ENCODE data around the gene THRB.
"Not testable (repeated sequence)": the region's sequence is repeated elsewhere in the genome, so short reads cannot be mapped to it uniquely, and the experiment has no call there.

Gene THRB

DNA sequence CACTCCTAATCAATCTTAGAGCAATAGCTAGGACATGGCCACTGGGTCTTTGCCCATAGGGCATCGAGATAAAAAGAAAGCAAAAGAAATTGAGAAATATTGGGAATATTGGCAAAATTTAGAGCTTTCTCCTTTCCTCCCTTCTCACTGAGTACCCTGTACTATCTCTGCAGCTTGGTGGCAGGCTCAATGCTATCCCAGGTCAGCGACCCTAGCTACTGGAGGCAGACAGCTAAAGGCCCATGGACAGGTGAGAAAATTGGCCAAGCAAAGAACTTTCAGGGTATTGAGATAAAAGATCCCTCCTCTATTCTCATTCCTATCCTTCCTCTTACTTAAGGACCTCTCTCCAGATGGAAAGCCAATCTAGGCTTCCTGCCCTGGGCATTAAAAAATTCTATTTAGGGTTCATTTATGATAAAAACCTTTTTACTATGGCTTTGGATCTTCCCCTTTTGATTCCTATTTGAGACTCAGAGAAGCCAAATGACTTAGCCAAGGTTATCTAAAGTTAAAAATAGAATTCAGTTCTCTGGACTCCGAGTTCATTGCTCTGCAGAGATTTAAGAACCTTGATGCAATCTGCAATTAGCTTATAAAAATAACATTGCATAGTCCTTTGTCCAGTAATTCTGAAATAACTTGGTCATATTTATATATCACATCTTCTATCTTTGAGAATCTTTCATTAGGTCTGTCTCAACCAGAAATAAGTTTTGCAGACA is 75.4 kb downstream of the THRB start:
- Histone ChIP-seq H3K9me3 (no peaks in the 10 kb centered on the region), H3K4me1 (no peaks in the 10 kb centered on the region), H3K4me3 (ENCODE audit: low read depth, low read length) (no peak overlapping the region), H3K27me3 (no peaks in the 10 kb centered on the region), H3K36me3 (no peaks in the 10 kb centered on the region)
- DNase-seq: no peak
- TF ChIP-seq, protein P1, sequence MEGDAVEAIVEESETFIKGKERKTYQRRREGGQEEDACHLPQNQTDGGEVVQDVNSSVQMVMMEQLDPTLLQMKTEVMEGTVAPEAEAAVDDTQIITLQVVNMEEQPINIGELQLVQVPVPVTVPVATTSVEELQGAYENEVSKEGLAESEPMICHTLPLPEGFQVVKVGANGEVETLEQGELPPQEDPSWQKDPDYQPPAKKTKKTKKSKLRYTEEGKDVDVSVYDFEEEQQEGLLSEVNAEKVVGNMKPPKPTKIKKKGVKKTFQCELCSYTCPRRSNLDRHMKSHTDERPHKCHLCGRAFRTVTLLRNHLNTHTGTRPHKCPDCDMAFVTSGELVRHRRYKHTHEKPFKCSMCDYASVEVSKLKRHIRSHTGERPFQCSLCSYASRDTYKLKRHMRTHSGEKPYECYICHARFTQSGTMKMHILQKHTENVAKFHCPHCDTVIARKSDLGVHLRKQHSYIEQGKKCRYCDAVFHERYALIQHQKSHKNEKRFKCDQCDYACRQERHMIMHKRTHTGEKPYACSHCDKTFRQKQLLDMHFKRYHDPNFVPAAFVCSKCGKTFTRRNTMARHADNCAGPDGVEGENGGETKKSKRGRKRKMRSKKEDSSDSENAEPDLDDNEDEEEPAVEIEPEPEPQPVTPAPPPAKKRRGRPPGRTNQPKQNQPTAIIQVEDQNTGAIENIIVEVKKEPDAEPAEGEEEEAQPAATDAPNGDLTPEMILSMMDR (IDR thresholded peaks at IDR 0.05; ENCODE audit: low read depth, low read length): no peak

DNA sequence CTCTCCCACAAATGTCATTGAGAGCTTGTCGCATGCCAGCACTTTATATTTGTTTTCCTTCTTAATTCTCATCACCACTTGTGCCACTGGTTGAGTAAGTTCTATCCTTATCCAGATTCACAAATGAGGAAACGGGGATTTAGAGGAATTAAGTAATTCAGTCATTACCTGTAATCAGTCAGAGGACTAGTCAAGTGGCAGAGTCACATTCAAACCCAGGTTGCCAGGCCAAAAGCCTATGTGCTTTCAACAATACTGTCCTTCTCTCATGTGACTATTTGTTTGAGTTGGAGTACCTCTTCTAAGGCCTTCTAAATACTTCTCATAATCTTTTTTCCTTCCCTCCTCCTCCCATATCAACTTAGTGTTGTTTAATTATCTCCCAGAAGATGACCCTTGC is 76.9 kb downstream of the THRB start:
- DNase-seq: no peak
- TF ChIP-seq, protein P1 (IDR thresholded peaks at IDR 0.05; ENCODE audit: low read depth, low read length): no peak
- H3K27me3 ChIP-seq: no peaks in the 10 kb centered on the region
- no peaks in the 10 kb centered on the region for H3K4me1 ChIP-seq
- no peak overlapping the region for H3K4me3 ChIP-seq (ENCODE audit: low read depth, low read length)
- H3K9me3 ChIP-seq: no peaks in the 10 kb centered on the region
- H3K36me3 ChIP-seq: no peaks in the 10 kb centered on the region

DNA sequence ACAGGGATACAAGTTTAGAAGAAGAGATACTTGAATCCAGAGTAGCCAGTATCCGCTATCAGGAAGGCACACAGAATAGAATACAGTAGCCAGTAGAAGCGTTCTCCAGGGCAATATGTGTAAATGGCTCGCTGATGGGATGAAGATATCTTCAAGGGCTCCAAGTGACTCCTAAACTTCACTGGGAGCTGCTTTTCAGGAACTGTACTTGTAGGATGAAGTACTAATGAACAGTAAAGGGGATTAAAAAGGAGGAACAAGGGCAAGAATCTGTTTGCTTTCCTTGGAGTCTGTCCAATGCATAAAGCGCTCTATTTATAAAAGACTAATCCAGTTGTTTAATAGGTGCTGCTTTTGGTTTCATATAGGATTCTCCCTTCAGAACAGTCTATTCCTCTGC is 78.4 kb downstream of the THRB start:
- no peak overlapping the region for H3K4me3 ChIP-seq (ENCODE audit: low read depth, low read length)
- no peaks in the 10 kb centered on the region for H3K9me3 ChIP-seq
- no peaks in the 10 kb centered on the region for H3K27me3 ChIP-seq
- no peaks in the 10 kb centered on the region for H3K4me1 ChIP-seq
- no peak for DNase-seq
- no peaks in the 10 kb centered on the region for H3K36me3 ChIP-seq
- TF ChIP-seq, protein P1 (IDR thresholded peaks at IDR 0.05; ENCODE audit: low read depth, low read length): no peak

DNA sequence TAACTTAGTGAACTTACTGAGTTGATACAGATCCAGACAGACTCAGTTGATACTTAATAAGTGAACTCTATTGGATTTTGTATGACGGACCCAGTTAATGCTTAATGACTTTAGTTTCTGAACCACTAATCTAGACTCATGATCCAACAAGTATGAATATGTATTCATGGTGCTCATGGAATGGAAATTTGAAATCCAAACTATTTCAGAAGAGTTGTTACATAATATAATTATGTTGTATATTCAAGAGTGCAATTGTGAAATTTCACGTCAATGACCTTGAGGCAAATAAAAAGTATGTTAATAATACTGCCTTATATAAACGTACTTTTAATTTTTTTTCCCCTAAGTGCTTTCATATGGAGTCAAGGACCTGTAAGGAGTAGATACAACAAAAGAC is 78.8 kb downstream of the THRB start:
- no peak overlapping the region for H3K4me3 ChIP-seq (ENCODE audit: low read depth, low read length)
- DNase-seq: no peak
- no peaks in the 10 kb centered on the region for H3K9me3 ChIP-seq
- H3K27me3 ChIP-seq: no peaks in the 10 kb centered on the region
- no peaks in the 10 kb centered on the region for H3K4me1 ChIP-seq
- TF ChIP-seq, protein P1 (IDR thresholded peaks at IDR 0.05; ENCODE audit: low read depth, low read length): no peak
- no peaks in the 10 kb centered on the region for H3K36me3 ChIP-seq

DNA sequence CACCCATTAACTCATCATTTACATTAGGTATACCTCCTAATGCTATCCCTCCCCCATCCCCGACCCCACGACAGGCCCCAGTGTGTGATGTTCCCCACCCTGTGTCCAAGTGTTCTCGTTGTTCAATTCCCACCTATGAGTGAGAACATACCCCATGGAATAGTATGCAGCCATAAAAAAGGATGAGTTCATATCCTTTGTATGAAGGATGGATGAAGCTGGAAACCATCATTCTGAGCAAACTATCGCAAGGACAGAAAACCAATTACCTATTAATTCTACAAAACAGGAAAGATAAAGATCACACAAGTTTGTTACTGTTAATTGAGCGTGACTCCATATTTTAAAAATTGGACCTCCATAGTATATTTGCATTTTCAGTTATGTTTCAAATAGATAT is 81.0 kb downstream of the THRB start:
- not testable (repeated sequence) for H3K36me3 ChIP-seq, DNase-seq

DNA sequence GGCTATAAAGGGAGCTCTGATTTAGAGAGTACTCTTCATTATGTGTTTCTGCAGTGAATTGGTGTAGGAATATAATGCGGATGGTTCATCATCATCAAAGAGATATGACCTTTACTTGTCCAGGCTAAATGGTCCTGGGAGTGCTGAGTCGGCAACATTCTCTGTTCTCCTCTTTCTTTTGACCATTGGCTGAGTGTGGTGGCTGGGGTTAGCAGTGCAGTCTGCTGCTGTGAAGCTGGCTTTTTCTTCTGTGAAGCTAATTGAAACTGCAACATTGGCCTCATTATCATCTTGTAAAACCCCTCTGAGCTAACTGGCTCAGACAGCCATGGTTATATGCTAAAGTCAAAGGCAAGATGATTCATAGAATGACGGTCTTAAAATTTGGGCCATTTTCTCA is 83.8 kb downstream of the THRB start:
- Histone ChIP-seq H3K4me3 (ENCODE audit: low read depth, low read length) (no peak overlapping the region), H3K27me3 (no peaks in the 10 kb centered on the region), H3K9me3 (no peaks in the 10 kb centered on the region), H3K4me1 (no peaks in the 10 kb centered on the region), H3K36me3 (no peaks in the 10 kb centered on the region)
- TF ChIP-seq, protein P1 (IDR thresholded peaks at IDR 0.05; ENCODE audit: low read depth, low read length): no peak
- no peak for DNase-seq

More for the DNA sequence above, 81.0 kb downstream of the THRB start:
- not testable (repeated sequence) for H3K4me3 ChIP-seq (ENCODE audit: low read depth, low read length); H3K4me1 ChIP-seq; H3K27me3 ChIP-seq; H3K9me3 ChIP-seq

Data from BE2C (cell line).